ENCODE data around the gene PMPCB.
"Not testable (repeated sequence)": the region's sequence is repeated elsewhere in the genome, so short reads cannot be mapped to it uniquely, and the experiment has no call there.

GRCh38 chr7:103253699-103254506 lies 43.3 kb upstream of the PMPCB start:
- not testable (repeated sequence) for TF ChIP-seq CTCF (IDR thresholded peaks at IDR 0.05); EZH2 (IDR thresholded peaks at IDR 0.05; ENCODE audit: borderline replicate concordance, insufficient read depth, low read depth, low read length, poor library complexity, severe bottlenecking)
